ENCODE data around the gene NPRL2. TPM values are rescaled to one million over a fixed set of nuclear protein-coding genes. Genes with fewer than 3 reads are reported as not detected.

Gene NPRL2
- total and polyA plus RNA-seq, 2 of the 13 experiments (the other 11 are each of a cell fraction or from before 2014, with no cell fraction given) = 30.6 to 51.4 TPM

GRCh38 chr3:50303013-50303815 lies 47.4 kb downstream of the NPRL2 start, which contains the start of gene HYAL1 (continued):
- no peak for TF ChIP-seq SRF (IDR thresholded peaks at IDR 0.05; ENCODE audit: low read depth, low read length)
- peak; percentile 66; the same call in 1 of the 2 replicates for TF ChIP-seq ZNF235 (CRISPR knock-in tag; IDR thresholded peaks at IDR 0.05; ENCODE audit: borderline replicate concordance)
- peak; percentile 99 for TF ChIP-seq DRAP1 (CRISPR knock-in tag; IDR thresholded peaks at IDR 0.05)
- no peak for TF ChIP-seq BCL3 (CRISPR knock-in tag; IDR thresholded peaks at IDR 0.05)
- TF ChIP-seq ZNF775 (CRISPR knock-in tag; IDR thresholded peaks at IDR 0.05; ENCODE audit: borderline replicate concordance) = no peak
- no peak for TF ChIP-seq GMEB2 (CRISPR knock-in tag; IDR thresholded peaks at IDR 0.05; ENCODE audit: low read depth)
- peak; percentile 67; the same call in 1 of the 2 replicates for TF ChIP-seq NR2C2 (CRISPR knock-in tag; IDR thresholded peaks at IDR 0.05; ENCODE audit: borderline replicate concordance)
- TF ChIP-seq SP140L (CRISPR knock-in tag; IDR thresholded peaks at IDR 0.05; ENCODE audit: borderline replicate concordance) = no peak
- no peak; the same call in 1 of the 2 replicates for TF ChIP-seq SMAD1 (CRISPR knock-in tag; IDR thresholded peaks at IDR 0.05; ENCODE audit: borderline replicate concordance, low read depth)
- peak; percentile 91; the same call in 1 of the 2 replicates for TF ChIP-seq BRF2 (CRISPR knock-in tag; IDR thresholded peaks at IDR 0.05)
- no peak for TF ChIP-seq TRAFD1 (CRISPR knock-in tag; IDR thresholded peaks at IDR 0.05; ENCODE audit: borderline replicate concordance)
- peak; percentile 66; the same call in 1 of the 2 replicates for TF ChIP-seq ZNF772 (CRISPR knock-in tag; IDR thresholded peaks at IDR 0.05)
- TF ChIP-seq SMC3 (IDR thresholded peaks at IDR 0.05; ENCODE audit: low read length) = peak; percentile 64; the same call in 1 of the 2 replicates
- no peak for TF ChIP-seq ZEB1 (IDR thresholded peaks at IDR 0.05; ENCODE audit: insufficient replicate concordance, low read depth)
- no peak for TF ChIP-seq MBD4 (IDR thresholded peaks at IDR 0.05; ENCODE audit: borderline replicate concordance, low read length)
- TF ChIP-seq SETDB1 (CRISPR knock-in tag; IDR thresholded peaks at IDR 0.05; ENCODE audit: borderline replicate concordance) = no peak
- 0 out of 2 replicates have a peak, but pooled peaks have one; percentile 31 for TF ChIP-seq MYPOP (CRISPR knock-in tag; IDR thresholded peaks at IDR 0.05)
- no peak for TF ChIP-seq KLF15 (CRISPR knock-in tag; IDR thresholded peaks at IDR 0.05; ENCODE audit: borderline replicate concordance)
- TF ChIP-seq ATF7-NPFF (CRISPR knock-in tag; IDR thresholded peaks at IDR 0.05; ENCODE audit: low read depth) = peak; percentile 46; the same call in 1 of the 2 replicates

All from HepG2 (cell line).